RPMI7951 (cell line): ENCODE data around the gene DIAPH3. TPM values are rescaled to one million over a fixed set of nuclear protein-coding genes. Genes with fewer than 3 reads are reported as not detected.

Experiments
- DNase-seq: peaks from one replicate; pipeline ENCODE4 v3.0.0-alpha.2; 2012; ENCODE audit warnings: low read depth
- total RNA-seq: library from RNA; depleted of rRNA; stranded (reverse); fragments of >200 nt; shearing (Covaris generic); gene quantifications from 2 replicates; pipeline ENCODE4 v1.2.3, GENCODE V29; 2014

DIAPH3 gene
- total RNA-seq, 1 experiment from 2014 or later: 25.1 TPM

DNA sequence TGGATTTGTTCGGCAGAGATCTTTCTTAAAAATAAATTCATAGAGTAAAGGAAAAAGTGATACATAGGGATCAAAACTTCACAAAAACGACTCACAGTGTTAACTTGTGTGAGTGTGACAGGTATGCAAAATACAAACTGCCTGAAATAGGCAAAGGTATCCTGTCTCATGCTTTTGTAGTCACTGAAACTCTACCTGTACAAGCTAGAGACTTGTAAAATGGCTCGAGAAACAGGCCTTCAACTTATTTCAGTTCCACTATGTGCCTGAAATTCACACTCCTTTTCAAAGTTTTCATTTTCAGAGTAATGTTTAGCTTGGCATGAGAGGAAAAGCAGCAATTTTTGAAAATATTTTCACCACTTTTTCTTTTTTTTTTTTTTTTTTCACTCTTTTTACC is 290.4 kb downstream of the DIAPH3 start:
- DNase-seq: no peak

DNA sequence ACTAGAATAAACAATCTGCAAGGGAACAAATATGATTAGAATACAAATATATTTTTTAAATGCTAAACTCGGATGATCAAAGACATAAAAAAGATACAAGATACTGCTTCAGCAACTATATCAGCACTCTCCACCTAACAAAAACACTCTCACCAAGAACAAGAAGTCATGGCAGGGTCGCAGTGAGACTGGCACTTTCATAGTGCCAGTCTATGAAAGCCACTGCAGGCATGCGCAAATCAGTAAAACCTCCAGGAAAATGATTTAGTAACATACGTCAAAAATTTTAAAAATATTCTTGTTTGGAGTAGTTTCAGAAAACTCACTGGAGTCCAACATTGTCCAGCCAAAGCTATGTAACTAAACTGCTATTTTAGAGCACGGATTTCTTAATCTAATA is 295.9 kb downstream of the DIAPH3 start:
- DNase-seq: no peak

DNA sequence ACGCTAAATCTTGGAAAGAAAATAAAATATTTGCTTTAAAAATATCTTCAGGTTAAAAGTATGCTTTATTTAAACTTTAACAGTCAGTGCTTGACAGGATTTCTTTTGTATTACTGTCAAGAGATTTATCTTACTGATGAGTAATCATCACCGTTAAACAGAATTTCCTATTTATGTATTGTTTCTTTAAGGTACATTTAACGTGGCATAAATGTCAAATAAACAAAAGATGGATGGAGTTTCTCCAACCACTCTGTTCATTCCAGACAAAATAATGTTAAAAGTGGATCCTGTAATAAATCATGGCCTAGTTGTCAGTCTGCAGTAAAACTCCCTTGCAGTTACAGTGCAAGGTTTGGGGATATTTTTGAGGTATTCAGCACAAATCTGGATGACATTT is 298.3 kb downstream of the DIAPH3 start:
- no peak for DNase-seq

DNA sequence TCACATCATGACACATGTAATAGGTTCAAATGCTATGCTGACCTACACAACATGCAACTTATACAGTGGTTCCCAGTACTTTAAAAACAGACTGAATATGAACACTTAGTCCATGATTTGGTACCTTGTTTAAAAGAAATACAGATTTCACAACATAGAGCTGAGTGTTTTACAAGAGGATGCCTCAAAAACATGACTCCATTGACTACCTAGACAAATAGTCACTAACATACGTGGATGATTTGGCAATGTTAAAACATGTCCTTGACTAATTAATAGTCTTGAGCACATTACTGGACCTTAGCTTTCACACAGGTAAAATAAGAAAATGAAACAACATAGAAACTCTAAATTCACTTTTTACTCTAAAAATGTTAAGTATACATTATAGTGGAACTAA is 300.1 kb downstream of the DIAPH3 start:
- no peak for DNase-seq

DNA sequence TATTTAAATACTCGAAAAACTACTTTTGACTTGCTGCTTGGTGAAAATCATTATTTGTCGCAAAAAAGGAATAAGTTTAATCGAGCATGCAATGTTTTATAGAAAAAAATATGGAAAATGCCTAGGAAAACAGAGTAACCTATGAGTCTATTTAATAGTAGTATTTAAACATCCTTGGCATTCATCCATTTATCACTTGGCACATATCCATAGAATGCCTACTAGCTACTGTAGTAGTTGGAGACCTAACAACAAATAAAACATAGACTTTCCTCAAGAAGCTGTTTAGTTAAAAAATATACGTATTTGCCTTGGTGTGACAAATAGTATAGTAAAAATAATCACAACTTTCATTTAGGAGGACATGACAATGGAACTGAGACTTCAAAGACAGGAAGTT is 302.1 kb downstream of the DIAPH3 start:
- no peak for DNase-seq

DNA sequence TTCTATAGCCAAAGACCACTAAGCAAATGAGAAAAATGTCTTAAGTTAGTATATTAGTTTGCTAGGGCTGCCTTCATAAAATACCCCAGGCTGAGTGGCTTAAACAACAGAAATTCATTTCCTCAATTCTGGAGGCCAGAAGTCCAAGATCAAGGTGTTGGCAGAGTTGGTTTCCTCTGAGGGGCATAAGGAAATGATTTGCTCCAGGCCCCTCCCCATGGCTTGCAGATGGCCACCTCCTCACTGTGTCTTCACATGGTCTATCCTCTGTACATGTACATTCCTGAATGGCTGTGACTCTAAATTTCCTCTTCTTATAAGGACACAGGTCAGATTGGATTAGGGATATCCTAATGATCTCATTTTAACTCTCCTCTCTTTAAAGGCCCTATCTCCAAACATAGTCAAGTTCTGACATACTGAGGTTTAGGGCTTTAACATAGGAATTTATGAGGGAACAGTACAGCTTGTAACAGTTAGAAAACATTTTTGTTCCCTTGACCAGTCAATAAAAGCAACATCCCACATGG is 307.4 kb downstream of the DIAPH3 start:
- DNase-seq: no peak

DNA sequence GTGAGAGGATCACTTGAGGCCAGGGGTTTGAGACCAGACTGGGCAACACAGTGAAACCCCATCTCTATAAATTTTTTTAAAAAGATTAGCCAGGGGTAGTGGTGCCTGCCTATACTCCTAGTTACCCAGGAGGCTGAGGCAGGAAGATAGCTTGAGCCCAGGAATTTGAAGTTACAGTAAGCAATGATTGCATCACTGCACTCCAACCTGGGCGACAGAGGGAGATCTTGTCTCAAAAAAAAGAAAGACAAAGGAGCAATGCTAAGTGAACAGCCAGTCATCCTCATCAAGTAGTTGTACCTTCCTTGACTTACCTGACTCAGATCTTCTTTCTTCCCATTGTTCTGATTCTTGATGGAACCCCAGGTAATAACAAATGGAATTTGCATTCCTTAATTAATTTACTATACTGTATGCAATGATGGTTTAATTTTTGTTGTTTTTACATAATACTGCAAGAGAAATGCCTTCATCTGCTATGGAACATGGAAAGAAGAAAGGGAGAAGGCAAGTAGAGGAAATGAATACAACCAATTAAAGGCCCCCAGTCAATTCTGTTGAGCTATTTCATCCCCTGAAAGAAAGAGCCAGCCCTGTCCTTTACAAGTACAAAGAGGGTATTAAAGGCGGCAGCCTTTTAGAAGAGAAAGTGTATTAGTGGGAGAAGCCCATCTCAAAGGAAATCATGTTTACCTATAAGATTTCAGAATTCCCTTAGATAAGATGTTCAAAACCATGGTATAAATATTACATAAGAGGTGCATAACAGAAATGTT is 316.7 kb downstream of the DIAPH3 start:
- no peak for DNase-seq

DNA sequence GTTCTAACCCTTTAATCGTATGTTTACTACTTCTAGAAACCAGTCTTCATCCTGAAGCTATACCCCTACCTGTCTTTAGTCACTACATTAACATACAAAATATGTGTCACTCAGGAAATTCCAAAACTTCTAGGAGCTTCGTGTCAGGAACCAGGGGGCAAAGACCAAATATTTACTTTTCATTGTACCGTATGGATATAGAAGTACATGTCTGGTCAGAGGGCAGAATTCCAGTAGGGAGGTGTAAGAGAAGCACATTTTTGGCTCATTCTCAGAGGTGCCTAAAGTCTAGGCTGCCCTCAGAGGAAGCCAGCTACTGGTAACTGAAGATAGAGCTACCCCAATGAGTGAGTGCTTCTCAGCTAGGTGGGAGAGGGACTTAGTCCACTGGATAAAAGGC is 320.7 kb downstream of the DIAPH3 start:
- no peak for DNase-seq

DNA sequence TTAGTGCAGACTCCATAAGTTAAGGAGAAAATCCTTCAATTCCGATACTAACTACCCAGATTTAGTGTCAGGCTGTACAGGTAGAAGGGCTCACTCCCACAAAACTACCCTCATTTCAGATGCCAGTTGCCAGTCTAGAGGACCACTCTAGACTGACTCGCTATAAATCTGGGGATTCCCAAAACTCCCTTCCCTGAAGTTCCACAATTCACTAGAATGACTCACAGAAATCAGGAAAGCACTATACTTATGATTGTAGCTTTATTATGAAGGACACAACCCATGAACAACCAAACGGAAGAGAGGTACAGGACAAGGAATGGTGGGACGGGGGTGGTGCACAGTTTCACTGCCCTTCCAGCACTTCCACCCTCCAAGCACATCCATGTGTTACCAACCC is 321.2 kb downstream of the DIAPH3 start:
- no peak for DNase-seq

DNA sequence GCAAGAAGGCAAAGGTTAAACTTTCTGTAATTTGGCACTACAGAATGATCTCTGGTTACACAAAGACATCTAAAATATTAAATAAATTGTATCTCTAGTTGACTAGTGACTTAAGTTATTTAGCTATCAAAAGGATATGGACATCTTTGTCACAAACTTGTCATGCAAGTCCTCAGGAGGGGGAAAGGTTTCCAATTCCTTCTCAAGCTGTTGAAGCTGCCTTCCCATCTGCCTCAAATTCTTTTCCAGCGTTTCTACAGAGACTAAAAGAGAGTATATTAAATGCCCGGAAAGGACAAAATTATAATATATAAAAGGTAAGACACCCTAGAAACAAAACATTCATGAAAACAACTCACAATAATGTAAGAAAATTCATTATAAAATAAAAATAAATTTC is 324.5 kb downstream of the DIAPH3 start:
- no peak for DNase-seq

DNA sequence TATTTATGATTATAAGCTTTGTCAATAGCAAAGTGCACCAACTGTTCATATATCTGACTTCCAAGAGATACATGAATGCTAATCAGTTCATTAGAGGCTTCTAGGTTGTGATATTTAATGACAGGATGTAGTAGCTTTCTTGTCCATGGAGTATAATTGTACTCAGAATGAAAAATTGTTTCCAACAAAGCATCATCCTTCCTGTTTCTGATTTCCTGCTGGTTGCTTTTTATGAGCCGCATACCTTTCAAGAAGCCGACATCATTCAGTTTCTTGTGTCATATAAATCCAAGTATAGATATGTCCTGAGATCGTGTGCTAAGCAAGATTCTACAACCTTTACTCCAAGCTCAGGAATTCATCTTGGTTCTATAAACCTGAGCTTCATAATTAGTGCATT is 326.6 kb downstream of the DIAPH3 start:
- no peak for DNase-seq

DNA sequence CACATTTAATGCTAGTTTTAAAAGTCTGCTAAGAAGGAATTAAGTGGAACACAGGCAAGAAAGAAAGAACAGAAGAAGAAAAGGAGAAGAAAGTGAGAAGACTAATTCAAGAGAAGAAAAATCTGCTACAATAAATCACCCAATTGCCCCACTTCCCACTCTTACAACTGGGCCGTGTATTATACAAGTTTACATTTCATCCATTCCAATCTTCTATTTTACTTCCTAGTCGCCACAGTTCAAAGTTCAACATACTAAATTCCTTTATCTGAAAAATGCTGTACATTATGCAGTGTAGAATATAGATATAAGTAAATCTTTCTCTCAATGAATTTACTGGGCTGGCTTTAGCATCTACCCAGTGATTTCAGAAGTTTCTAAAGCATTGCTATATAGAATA is 328.2 kb downstream of the DIAPH3 start:
- DNase-seq: no peak

DNA sequence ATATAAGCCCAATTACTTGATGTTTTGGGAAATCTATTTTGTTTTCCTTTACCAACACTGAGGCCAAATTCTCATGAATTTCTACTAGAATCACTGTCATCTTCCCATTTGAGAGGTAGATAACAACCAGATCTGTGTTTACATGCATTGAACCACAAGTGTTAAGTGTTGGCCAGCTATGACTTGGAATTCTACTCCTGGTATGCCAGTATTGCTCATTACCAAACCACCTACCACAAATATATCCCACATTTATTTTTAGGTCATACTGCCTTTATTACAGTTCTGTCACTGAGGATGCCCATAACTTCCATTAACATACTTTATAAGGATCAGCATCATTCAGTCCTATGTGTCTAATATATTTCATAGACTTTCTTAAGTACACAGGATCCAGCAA is 328.9 kb downstream of the DIAPH3 start:
- peak; percentile 26 for DNase-seq

DNA sequence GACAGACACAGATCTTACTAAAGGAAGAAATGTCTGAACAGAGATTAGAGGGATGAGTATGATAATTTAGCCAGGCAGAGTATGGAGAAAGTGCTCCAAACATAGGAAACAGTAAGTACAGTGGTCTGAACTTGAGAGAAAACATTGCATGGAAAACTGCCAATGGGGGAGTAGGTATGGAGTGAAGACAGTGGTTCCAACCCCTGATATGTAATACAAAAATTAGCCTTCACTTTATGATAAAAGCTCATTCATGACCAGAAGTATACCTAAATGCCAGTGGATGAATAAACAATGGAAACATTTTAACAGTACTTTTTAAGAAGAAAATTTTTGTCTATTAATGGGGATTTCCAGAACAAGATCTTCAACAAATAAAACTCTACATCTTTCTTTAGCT is 334.0 kb downstream of the DIAPH3 start:
- no peak for DNase-seq

DNA sequence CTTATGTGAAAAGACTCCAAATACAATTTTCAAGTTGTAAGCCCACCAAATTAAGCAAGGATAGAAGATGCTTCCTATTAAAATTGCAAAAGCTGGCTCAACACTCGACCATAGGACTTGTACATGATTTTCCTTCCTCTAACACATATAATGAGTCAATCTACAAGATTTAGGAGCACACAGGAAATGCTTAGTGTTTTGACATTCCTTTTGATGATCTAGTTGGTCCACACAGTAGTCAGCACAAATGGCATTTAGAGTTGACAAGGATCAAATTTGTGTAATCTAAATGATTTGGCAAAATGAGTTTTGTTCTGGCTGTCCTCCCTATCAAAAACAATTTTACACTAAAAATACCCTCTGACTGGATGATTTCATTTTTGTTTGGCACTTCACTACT is 340.2 kb downstream of the DIAPH3 start:
- peak; percentile 48 for DNase-seq

DNA sequence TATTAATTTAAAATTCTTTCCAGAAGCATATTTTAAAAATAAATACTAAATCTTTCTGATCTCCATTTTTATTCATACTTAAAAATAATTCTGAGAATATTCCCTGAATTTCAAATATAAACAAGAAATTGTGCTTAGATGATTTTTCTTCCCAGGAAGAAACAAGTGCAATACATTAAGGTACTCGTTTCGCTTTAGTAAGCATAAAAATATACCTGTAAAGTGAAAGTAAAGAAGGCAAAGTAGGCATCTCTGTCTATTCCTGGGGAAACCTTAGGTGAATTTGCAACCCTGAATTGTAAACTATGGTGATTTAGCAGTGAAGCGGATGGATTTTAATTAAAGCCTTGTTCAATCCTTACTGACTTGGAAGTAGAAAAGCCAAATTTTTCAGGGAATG is 354.2 kb downstream of the DIAPH3 start:
- no peak for DNase-seq

DNA sequence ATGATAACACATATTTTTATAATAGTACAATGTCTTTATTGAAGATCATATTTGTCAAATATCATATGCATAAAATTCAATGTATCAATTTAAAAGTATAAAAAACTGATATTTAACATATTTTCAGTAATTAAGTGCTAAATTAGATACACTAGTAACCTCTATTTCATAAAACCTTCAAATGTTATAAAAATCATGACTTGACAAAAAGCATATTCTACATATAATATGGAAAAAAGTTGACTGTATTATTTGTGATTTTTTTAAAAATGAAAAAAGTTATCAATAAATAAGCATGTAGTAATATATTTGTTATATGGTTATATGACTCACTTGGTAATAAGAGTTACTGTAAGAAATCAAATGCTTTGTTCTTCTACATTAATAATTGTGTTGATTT is 356.9 kb downstream of the DIAPH3 start:
- DNase-seq: no peak

DNA sequence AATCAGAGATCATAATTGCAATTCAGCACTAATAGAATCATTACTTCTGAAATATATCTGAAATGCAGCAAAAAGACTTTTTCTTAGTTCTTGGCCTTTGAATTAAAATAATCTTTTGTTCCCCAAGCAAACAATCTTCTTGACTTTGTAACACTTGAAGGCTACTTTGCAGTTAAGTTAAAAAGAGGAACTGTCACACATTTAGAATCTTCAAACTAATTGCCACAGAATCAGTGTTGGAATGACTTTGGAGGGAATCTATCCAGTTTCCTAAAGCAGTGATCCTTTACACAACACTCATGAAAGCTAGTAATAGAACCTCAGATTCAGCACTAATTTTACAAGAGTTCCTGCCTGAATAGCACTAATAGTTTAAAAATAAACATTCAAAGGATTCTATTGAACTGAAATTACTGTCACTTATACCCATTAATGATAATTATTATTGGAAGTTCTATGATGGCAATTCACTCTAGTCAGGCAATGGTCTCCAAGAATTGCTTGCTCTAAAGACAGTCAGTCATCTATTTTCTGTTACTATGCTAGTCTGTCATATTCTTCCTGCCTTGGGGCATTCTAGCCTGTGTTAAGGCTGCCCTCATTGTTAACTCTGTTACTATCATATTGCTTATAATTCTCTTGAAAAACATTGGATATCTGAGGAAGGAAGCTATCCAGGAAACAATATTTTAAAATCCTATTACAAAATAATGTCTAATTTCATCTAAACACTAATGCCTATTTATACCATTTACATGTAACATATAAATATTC is 362.4 kb downstream of the DIAPH3 start:
- DNase-seq: no peak

DNA sequence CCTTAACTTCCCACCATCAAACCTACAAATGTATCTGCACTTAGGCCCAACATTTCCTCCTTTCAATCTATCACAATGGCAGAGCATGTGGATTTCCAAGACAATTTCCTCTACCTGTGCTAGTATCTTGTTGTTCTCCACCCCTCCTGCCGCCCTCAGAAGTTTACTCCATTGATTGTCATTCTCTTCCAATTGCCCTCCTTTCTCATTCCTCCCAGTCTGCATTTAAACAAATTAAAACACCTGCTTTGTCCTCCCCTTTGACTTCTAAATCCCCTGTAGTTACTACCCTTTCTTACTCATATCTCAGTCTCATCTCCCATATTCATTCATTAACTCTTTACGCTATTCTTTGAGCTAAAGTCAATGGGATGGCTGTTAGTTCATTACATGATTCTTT is 370.6 kb downstream of the DIAPH3 start:
- no peak for DNase-seq

DNA sequence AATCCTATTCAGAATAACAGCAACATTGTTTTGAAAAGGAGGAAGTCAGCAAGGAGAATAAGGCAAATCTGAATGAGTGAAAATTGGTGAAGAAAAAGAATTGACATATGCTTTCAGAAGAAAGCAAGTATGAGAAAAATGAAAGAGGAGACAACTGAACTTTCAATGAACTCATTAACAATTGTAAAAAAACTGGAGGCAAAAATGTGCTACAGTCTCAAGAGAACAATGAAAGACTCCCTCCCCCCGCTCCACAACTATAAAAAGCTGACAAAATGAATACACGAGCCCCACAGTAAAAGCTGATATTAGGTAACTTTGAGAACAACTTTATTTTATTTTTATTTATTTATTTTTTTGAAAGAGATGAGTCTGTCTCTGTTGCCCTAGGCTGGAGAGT is 373.1 kb downstream of the DIAPH3 start:
- no peak for DNase-seq

DNA sequence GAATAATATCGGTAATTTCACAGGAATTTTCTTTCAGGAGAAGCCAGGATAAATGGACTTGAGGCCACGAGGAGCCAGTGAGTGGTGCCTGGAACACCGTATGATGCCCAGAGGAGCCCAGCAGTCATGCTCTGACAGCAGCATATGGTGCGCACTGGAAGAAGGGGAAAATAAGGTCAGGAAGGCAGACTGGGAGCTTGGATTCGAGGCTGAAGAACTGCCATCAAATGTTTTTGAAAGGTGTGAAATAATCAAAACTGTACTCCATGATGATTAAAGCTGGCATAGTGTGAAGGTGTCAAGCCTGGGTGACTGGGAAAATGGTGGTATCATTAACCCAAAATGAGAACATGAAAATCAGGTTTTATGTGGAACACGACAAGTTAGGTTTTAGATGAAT is 374.2 kb downstream of the DIAPH3 start:
- DNase-seq: no peak

DNA sequence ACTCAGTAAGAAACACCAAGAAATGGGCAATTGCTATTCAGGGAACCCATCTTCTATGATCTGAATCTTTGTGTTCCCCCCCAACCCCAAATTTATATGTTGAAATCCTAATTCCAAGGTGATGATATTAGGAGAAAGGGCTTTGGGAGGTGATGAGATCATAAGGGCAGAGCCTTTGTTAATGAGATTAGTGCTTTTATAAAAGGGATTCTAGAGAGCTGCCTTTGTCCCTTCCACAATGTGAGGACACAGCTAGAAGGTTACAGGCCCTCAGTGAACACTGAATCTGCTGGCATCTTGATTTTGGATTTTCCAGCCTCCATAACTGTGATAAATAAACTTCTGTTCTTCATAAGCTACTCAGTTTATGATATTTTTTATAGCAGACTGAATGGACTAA is 376.0 kb downstream of the DIAPH3 start:
- no peak for DNase-seq

DNA sequence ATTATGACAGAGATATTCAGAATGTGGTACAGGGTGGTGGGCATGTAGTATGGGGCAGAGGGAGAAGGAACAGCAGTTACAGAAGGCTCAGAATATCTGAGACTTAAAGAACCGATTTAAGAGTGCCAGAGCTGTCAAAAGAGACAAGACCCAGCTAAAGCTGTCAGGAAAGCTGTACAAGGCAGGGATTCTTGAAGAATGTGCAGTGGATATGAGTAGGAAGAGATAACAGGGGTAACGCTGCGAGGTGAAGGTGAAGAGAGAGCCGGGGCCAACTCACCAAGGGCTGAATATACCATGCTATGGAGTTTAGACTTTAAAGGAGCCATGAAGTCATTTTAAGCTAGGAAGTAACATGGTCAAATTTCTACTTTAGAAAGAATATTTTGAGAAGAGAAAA is 381.0 kb downstream of the DIAPH3 start:
- DNase-seq: no peak
